Measurements from ENCODE around the gene LARP6. TPM values are rescaled to one million over a fixed set of nuclear protein-coding genes. Genes with fewer than 3 reads are reported as not detected.
"Not testable (repeated sequence)": the region's sequence is repeated elsewhere in the genome, so short reads cannot be mapped to it uniquely, and the experiment has no call there.

The LARP6 gene
- total RNA-seq, 1 experiment from 2014 or later = 31.2 TPM

DNA sequence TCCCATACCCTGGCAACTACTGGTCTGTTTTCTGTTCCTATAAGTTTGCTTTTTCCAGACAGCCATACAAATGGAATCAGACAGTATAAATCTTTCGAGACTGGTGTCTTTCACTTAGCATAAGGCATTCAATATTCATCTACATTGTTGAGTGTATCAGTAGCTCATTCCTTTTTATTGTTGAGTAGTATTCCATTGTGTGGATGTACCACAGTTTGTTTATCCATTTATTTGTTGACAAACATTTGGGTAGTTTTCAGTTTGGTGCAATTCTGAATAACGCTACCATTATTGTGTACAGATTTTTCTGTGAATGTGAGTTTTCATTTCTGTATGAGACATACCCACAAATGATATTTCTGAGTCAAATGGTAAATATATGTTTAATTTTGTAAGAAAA lies 35.4 kb downstream of the LARP6 start:
- BruUV-seq (replicated peaks) = no TSS peak
- Histone ChIP-seq H3K9me2 (ENCODE audit: insufficient read depth) (no peaks in the 10 kb centered on the region), H3K27ac (no peak overlapping the region), H3K79me2 (ENCODE audit: low read depth) (no peaks in the 10 kb centered on the region), H3K4me2 (no peak overlapping the region), H3K36me3 (ENCODE audit: low read depth) (no peaks in the 10 kb centered on the region), H3K27me3 (ENCODE audit: insufficient read depth, low read depth) (no peaks in the 10 kb centered on the region), H3F3A (ENCODE audit: insufficient read depth, low read depth) (no peaks in the 10 kb centered on the region), H4K20me1 (ENCODE audit: insufficient read depth) (no peaks in the 10 kb centered on the region), H3K4me1 (replicated peaks; ENCODE audit: insufficient read depth) (no peaks in the 10 kb centered on the region), H3K4me3 (no peak overlapping the region), H3K9me3 (ENCODE audit: insufficient read depth, low read depth) (no peaks in the 10 kb centered on the region), H2AFZ (no peak overlapping the region)
- ChIA-PET CTCF (no interaction called here), POLR2A (ENCODE audit: unreplicated experiment) (interaction anchor here (0.6 kb wide), 2 partner anchors 51 to 717 kb away, joined by 7 to 14 read pairs; no protein-coding TSS in a partner anchor)
- no peak for TF ChIP-seq EZH2 (IDR thresholded peaks at IDR 0.05; ENCODE audit: low read depth)
- TF ChIP-seq CTCF (conservative IDR thresholded peaks at IDR 0.05) = no peak
- intact Hi-C loops (cut with micrococcal nuclease; ENCODE audit: unreplicated experiment) = no loop called here
- no peak for DNase-seq

- no peak for TF ChIP-seq CTCF (conservative IDR thresholded peaks at IDR 0.05)
- no peak for TF ChIP-seq EZH2 (IDR thresholded peaks at IDR 0.05; ENCODE audit: low read depth)
- H3K27ac ChIP-seq = no peak overlapping the region
- BruUV-seq (replicated peaks) = no TSS peak
- no peaks in the 10 kb centered on the region for H3K27me3 ChIP-seq (ENCODE audit: insufficient read depth, low read depth)
- no peak overlapping the region for H3K4me3 ChIP-seq
- H3K9me2 ChIP-seq (ENCODE audit: insufficient read depth) = no peaks in the 10 kb centered on the region
- H2AFZ ChIP-seq = no peak overlapping the region
- H4K20me1 ChIP-seq (ENCODE audit: insufficient read depth) = no peaks in the 10 kb centered on the region
- H3K79me2 ChIP-seq (ENCODE audit: low read depth) = no peaks in the 10 kb centered on the region
- CTCF ChIA-PET = interaction anchor here (0.6 to 0.7 kb wide), 2 partner anchors 94 to 1402 kb away, joined by 3 read pairs; no protein-coding TSS in a partner anchor
- POLR2A ChIA-PET (ENCODE audit: unreplicated experiment) = no interaction called here
- DNase-seq = no peak
- no peak overlapping the region for H3K4me2 ChIP-seq
- H3K4me1 ChIP-seq (replicated peaks; ENCODE audit: insufficient read depth) = no peaks in the 10 kb centered on the region
- intact Hi-C loops (cut with micrococcal nuclease; ENCODE audit: unreplicated experiment) = no loop called here
- H3F3A ChIP-seq (ENCODE audit: insufficient read depth, low read depth) = no peaks in the 10 kb centered on the region
- H3K9me3 ChIP-seq (ENCODE audit: insufficient read depth, low read depth) = no peaks in the 10 kb centered on the region
- no peaks in the 10 kb centered on the region for H3K36me3 ChIP-seq (ENCODE audit: low read depth)
Observed at GRCh38 chr15:70817266-70817665, 36.7 kb downstream of the LARP6 start.

- Histone ChIP-seq H3K9me2 (ENCODE audit: insufficient read depth) (no peaks in the 10 kb centered on the region), H3K27me3 (ENCODE audit: insufficient read depth, low read depth) (no peaks in the 10 kb centered on the region), H3F3A (ENCODE audit: insufficient read depth, low read depth) (no peaks in the 10 kb centered on the region), H3K4me2 (no peak overlapping the region), H3K27ac (no peak overlapping the region), H3K79me2 (ENCODE audit: low read depth) (no peaks in the 10 kb centered on the region), H3K9me3 (ENCODE audit: insufficient read depth, low read depth) (no peaks in the 10 kb centered on the region), H2AFZ (no peak overlapping the region), H3K4me1 (replicated peaks; ENCODE audit: insufficient read depth) (no peaks in the 10 kb centered on the region), H3K4me3 (no peak overlapping the region), H3K36me3 (ENCODE audit: low read depth) (no peaks in the 10 kb centered on the region), H4K20me1 (ENCODE audit: insufficient read depth) (no peaks in the 10 kb centered on the region)
- ChIA-PET POLR2A (ENCODE audit: unreplicated experiment) (no interaction called here), CTCF (interaction anchor here (0.6 kb wide), 1 partner anchor 11 kb away, joined by 3 read pairs; no protein-coding TSS in a partner anchor)
- TF ChIP-seq CTCF (conservative IDR thresholded peaks at IDR 0.05) (no peak), EZH2 (IDR thresholded peaks at IDR 0.05; ENCODE audit: low read depth) (no peak)
- no peak for DNase-seq
- intact Hi-C loops (cut with micrococcal nuclease; ENCODE audit: unreplicated experiment) = no loop called here
- BruUV-seq (replicated peaks) = no TSS peak
Observed at GRCh38 chr15:70815604-70816003, 38.4 kb downstream of the LARP6 start.

GRCh38 chr15:70815011-70815410 lies 38.9 kb downstream of the LARP6 start:
- BruUV-seq (replicated peaks); H3K9me2 ChIP-seq (ENCODE audit: insufficient read depth); H3K9me3 ChIP-seq (ENCODE audit: insufficient read depth, low read depth); H3F3A ChIP-seq (ENCODE audit: insufficient read depth, low read depth); H3K4me2 ChIP-seq; H3K27me3 ChIP-seq (ENCODE audit: insufficient read depth, low read depth); POLR2A ChIA-PET (ENCODE audit: unreplicated experiment); H3K27ac ChIP-seq; intact Hi-C loops (cut with micrococcal nuclease; ENCODE audit: unreplicated experiment); H3K36me3 ChIP-seq (ENCODE audit: low read depth); DNase-seq; H3K4me3 ChIP-seq; H2AFZ ChIP-seq; H3K79me2 ChIP-seq (ENCODE audit: low read depth); H3K4me1 ChIP-seq (replicated peaks; ENCODE audit: insufficient read depth); H4K20me1 ChIP-seq (ENCODE audit: insufficient read depth); CTCF ChIA-PET: not testable (repeated sequence)

Measured in PC-9 (cell line).